Endothelial cell of umbilical vein (primary cell): Measurements from ENCODE around the gene SDF4. TPM values are rescaled to one million over a fixed set of nuclear protein-coding genes. Genes with fewer than 3 reads are reported as not detected.

Source experiments
- BruUV-seq: library from RNA; stranded (reverse); fragments of 400-500 nt; replicated peaks from 2 replicates; lab custom pipeline; 2021; lab: Mats Ljungman, UMichigan
- CTCF ChIA-PET: fragments of 300-600, 350-600 bp; sonication (Branson Sonifier 250); formaldehyde crosslinking; loops from one replicate; lab custom pipeline; 2021; ENCODE audit warnings: antibody characterized with exemption, inconsistent platforms; lab: Charles Lee
- POLR2A ChIA-PET: fragments of 300-600, 350-600 bp; sonication (Branson Sonifier 250); formaldehyde crosslinking; loops from one replicate; lab custom pipeline; 2021; ENCODE audit warnings: antibody characterized with exemption, inconsistent platforms; lab: Charles Lee
- DNase-seq: peaks from one replicate; pipeline ENCODE4 v3.0.0-alpha.2; 2011; ENCODE audit warnings: low read depth, low spot score
- FAIRE-seq: peaks from 2 replicates; lab custom pipeline; 2011; peaks lifted over from hg19 to GRCh38; lab: Jason Lieb, UNC
- H2AFZ ChIP-seq: 2 replicates; pipeline ENCODE4 v1.6.0; 2012; ENCODE audit warnings: low read depth, low read length, control low read depth, inconsistent platforms
- H3K27ac ChIP-seq: 2 replicates; pipeline ENCODE4 v1.5.1; 2011; ENCODE audit warnings: low read depth, mild to moderate bottlenecking, control low read depth, low read length, moderate library complexity; ENCODE audit not compliant: insufficient read depth
- H3K27me3 ChIP-seq, 2 experiments: 2 replicates each; pipeline versions ENCODE4 v1.6.0 to v1.6.1; 2011; ENCODE audit warnings: low read length in 2 of 2, mixed read lengths in 1 of 2; ENCODE audit not compliant: control insufficient read depth in 2 of 2, insufficient read depth in 2 of 2
- H3K36me3 ChIP-seq, 2 experiments: 2 replicates in 1 of 2; 3 replicates in 1 of 2; pipeline ENCODE4 v1.5.1; 2011; ENCODE audit warnings: low read length in 2 of 2, mild to moderate bottlenecking in 1 of 2, moderate library complexity in 1 of 2; ENCODE audit not compliant: control insufficient read depth in 2 of 2, insufficient read depth in 2 of 2; ENCODE audit errors: extremely low read depth in 1 of 2
- H3K4me1 ChIP-seq: 3 replicates; pipeline ENCODE4 v1.5.1; 2011; ENCODE audit warnings: mild to moderate bottlenecking, low read length; ENCODE audit not compliant: control insufficient read depth, insufficient read depth; ENCODE audit errors: extremely low read depth
- H3K4me2 ChIP-seq: 2 replicates; pipeline ENCODE4 v1.6.1; 2011; ENCODE audit warnings: low read length, control low read depth, mixed read lengths; ENCODE audit not compliant: insufficient read depth
- H3K4me3 ChIP-seq, 3 experiments: fragments of 200-600 bp in 1 of 3; sonication (generic), shearing (Covaris generic) in 1 of 3; replicated peaks in 1 of 3; 2 replicates each; pipeline ENCODE4 v1.5.1; 2011 to 2016; ENCODE audit warnings: control low read depth in 3 of 3, low read length in 3 of 3, mild to moderate bottlenecking in 2 of 3, inconsistent platforms in 1 of 3, low read depth in 1 of 3, moderate library complexity in 1 of 3; ENCODE audit not compliant: insufficient read depth in 1 of 3
- H3K79me2 ChIP-seq: 2 replicates; pipeline ENCODE4 v1.6.0; 2012; ENCODE audit warnings: low read length, inconsistent platforms; ENCODE audit not compliant: control insufficient read depth, insufficient read depth
- H3K9ac ChIP-seq: replicated peaks from 2 replicates; pipeline ENCODE3; 2011; ENCODE audit warnings: low read length, control low read depth; ENCODE audit not compliant: insufficient read depth; ENCODE audit errors: extremely low read depth
- H3K9me1 ChIP-seq: replicated peaks from 3 replicates; pipeline ENCODE4 v1.6.0; 2011; ENCODE audit warnings: mild to moderate bottlenecking, low read length; ENCODE audit not compliant: control insufficient read depth, insufficient read depth; ENCODE audit errors: extremely low read depth
- H3K9me3 ChIP-seq: replicated peaks from 2 replicates; pipeline ENCODE4 v1.5.1; 2012; ENCODE audit warnings: low read length, inconsistent platforms; ENCODE audit not compliant: control insufficient read depth, insufficient read depth
- H4K20me1 ChIP-seq: replicated peaks from 2 replicates; pipeline ENCODE3; 2011; ENCODE audit warnings: mild to moderate bottlenecking, low read length; ENCODE audit not compliant: control insufficient read depth, insufficient read depth; ENCODE audit errors: extremely low read depth
- CTCF ChIP-seq, 2 donors: IDR thresholded peaks; 1 replicate in 1 of 2; 2 replicates in 1 of 2; pipeline ENCODE4 v1.5.1; 2011; ENCODE audit warnings: low read length in 2 of 2, mild to moderate bottlenecking in 2 of 2, moderate library complexity in 2 of 2, control low read depth in 1 of 2, inconsistent platforms in 1 of 2, low read depth in 1 of 2; ENCODE audit not compliant: insufficient read depth in 1 of 2; ENCODE audit errors: extremely low read depth in 1 of 2
- EZH2 ChIP-seq: IDR thresholded peaks from 2 replicates; pipeline ENCODE4 v1.6.1; 2012; ENCODE audit warnings: borderline replicate concordance, low read depth, mild to moderate bottlenecking, moderate library complexity, low read length, inconsistent platforms; ENCODE audit not compliant: severe bottlenecking
- GATA2 ChIP-seq: IDR thresholded peaks from 2 replicates; pipeline ENCODE4 v1.7.0; 2011; ENCODE audit warnings: low read depth, mild to moderate bottlenecking, moderate library complexity, mixed read lengths, low read length; ENCODE audit not compliant: insufficient read length, insufficient read depth
- dilution Hi-C: fragments of 300-500 bp; cut with MboI; formaldehyde crosslinking; loops from one replicate; pipeline ENCODE4 v1.15.0; 2019; ENCODE audit warnings: low sequenced_read_pairs; ENCODE audit not compliant: extremely low pct_ligation_motif_present
- intact Hi-C: fragments of 100-400 bp; cut with micrococcal nuclease; formaldehyde crosslinking; loops from one replicate; pipeline ENCODE4 v1.10.0; 2022
- polyA plus RNA-seq, 4 experiments: library from polyadenylated mRNA; depleted of rRNA in 3 of 4; stranded (reverse) in 3 of 4; unstranded in 1 of 4; fragments of >200 nt; gene quantifications; 2 replicates each; pipeline versions ENCODE4 v1.2.1 to v1.2.3, GENCODE V29; 2011 to 2012; ENCODE audit warnings: missing spikeins in 1 of 4
- total RNA-seq: library from RNA; stranded (reverse); gene quantifications from 2 replicates; pipeline ENCODE4 v1.2.3, GENCODE V29; 2021

Gene SDF4
- total and polyA plus RNA-seq, 2 donors (not counting 3 experiments of a cell fraction or from before 2014, with no cell fraction given) = 175 to 185 TPM

- H3K27ac ChIP-seq = no peak overlapping the region
- TF ChIP-seq CTCF (IDR thresholded peaks at IDR 0.05; ENCODE audit: extremely low read depth in 1 of 2, insufficient read depth in 1 of 2, low read depth in 1 of 2, low read length in 2 of 2) (no peak), GATA2 (no peak)
- peaks cover 24% of the 10 kb centered on the region for H3K4me1 ChIP-seq
- no peaks in the 10 kb centered on the region for H3K27me3 ChIP-seq
- no peaks in the 10 kb centered on the region for H3K9me1 ChIP-seq
- DNase-seq (no peak), FAIRE-seq (no peak)
- BruUV-seq = no TSS peak
- H3K4me2 ChIP-seq = no peak overlapping the region
- H3K36me3 ChIP-seq = no peaks in the 10 kb centered on the region
- H3K4me3 ChIP-seq = no peak overlapping the region
- no peaks in the 10 kb centered on the region for H3K9me3 ChIP-seq
- no peaks in the 10 kb centered on the region for H4K20me1 ChIP-seq
- CTCF ChIA-PET = interaction anchor here (2.1 kb wide), 1 partner anchor 17 kb away, joined by 11 read pairs; no protein-coding TSS in a partner anchor
- no peak overlapping the region for H3K9ac ChIP-seq
- H2AFZ ChIP-seq = no peak overlapping the region
- POLR2A ChIA-PET = interaction anchor here (0.6 kb wide), 1 partner anchor 28 kb away, joined by 4 read pairs; no protein-coding TSS in a partner anchor
- dilution Hi-C loops (no loop called here), intact Hi-C loops (loop anchor here (1.0 to 5.0 kb wide), 3 partner anchors 15 to 263 kb away; partner anchors contain the start of gene ISG15)
- peaks cover 35% of the 10 kb centered on the region for H3K79me2 ChIP-seq
These were observed 43.2 kb upstream of the SDF4 start for GRCh38 chr1:1274931-1275431.

- Histone ChIP-seq H3K9me1 (no peaks in the 10 kb centered on the region), H3K4me1 (peaks cover 24% of the 10 kb centered on the region), H3K36me3 (no peaks in the 10 kb centered on the region), H3K27ac (peak overlapping the region; percentile 39), H2AFZ (peak overlapping the region; percentile 89), H4K20me1 (no peaks in the 10 kb centered on the region), H3K79me2 (peaks cover 39% of the 10 kb centered on the region), H3K27me3 (no peaks in the 10 kb centered on the region), H3K4me3 (peak overlapping the region; percentile 47 to 72 (median 53)), H3K9ac (peak overlapping the region; percentile 68), H3K9me3 (no peaks in the 10 kb centered on the region), H3K4me2 (peak overlapping the region; percentile 71)
- no TSS peak for BruUV-seq
- FAIRE-seq (no peak), DNase-seq (no peak)
- ChIA-PET POLR2A (interaction anchor here (0.6 kb wide), 1 partner anchor 29 kb away, joined by 4 read pairs; no protein-coding TSS in a partner anchor), CTCF (interaction anchor here (1.0 to 2.1 kb wide), 4 partner anchors 14 to 255 kb away, joined by 3 to 11 read pairs (median 5); no protein-coding TSS in a partner anchor)
- no peak for TF ChIP-seq EZH2
- TF ChIP-seq CTCF (IDR thresholded peaks at IDR 0.05; ENCODE audit: extremely low read depth in 1 of 2, insufficient read depth in 1 of 2, low read depth in 1 of 2, low read length in 2 of 2) = no peak
- dilution Hi-C loops = no loop called here
- intact Hi-C loops = loop anchor here (1.0 to 5.0 kb wide), 3 partner anchors 16 to 262 kb away; partner anchors contain the start of gene ISG15
These were observed 42.6 kb upstream of the SDF4 start for GRCh38 chr1:1274299-1274930.
